Stimulated activated CD4-positive, alpha-beta T cell treated with anti-CD3 and anti-CD28 coated beads, TNF-alpha, amount 100 ng/mL, for 24 hours (primary cell): ENCODE results near the gene HYDIN.

Experiments used
- DNase-seq, 3 experiments: peaks; one replicate each; pipeline ENCODE4 v3.0.0-alpha.2; 2020; ENCODE audit warnings: low read depth in 3 of 3

The HYDIN gene

GRCh38 chr16:71230122-71230845 is at the start of gene HYDIN:
Gene HYDIN, minus strand, starts transcription at chr16:71230722. Its CDS starts 43,827 bp downstream, at chr16:71186895.
- peak in 1 of 3 experiments; percentile 9 for DNase-seq

- DNase-seq: no peak
Observed at GRCh38 chr16:71276589-71277334, 46.2 kb upstream of the HYDIN start.

GRCh38 chr16:71273384-71273783 is 42.9 kb upstream of the HYDIN start:
- DNase-seq: no peak

GRCh38 chr16:71264299-71264698 is 33.8 kb upstream of the HYDIN start:
- no peak for DNase-seq

GRCh38 chr16:71263582-71263981 is 33.1 kb upstream of the HYDIN start:
- DNase-seq: no peak

- no peak for DNase-seq
Observed at GRCh38 chr16:71262391-71262790, 31.9 kb upstream of the HYDIN start.

GRCh38 chr16:71260995-71261394 is 30.5 kb upstream of the HYDIN start:
- DNase-seq: no peak

- no peak for DNase-seq
Observed at GRCh38 chr16:71259086-71259485, 28.6 kb upstream of the HYDIN start.

GRCh38 chr16:71258372-71258771 is 27.9 kb upstream of the HYDIN start:
- DNase-seq: no peak

GRCh38 chr16:71257768-71258167 is 27.2 kb upstream of the HYDIN start:
- no peak for DNase-seq

- DNase-seq: no peak
Observed at GRCh38 chr16:71255721-71256120, 25.2 kb upstream of the HYDIN start.

GRCh38 chr16:71254832-71255525 is 24.5 kb upstream of the HYDIN start:
- no peak for DNase-seq

GRCh38 chr16:71250461-71251235 is 20.1 kb upstream of the HYDIN start:
- DNase-seq: no peak

- DNase-seq: no peak
Observed at GRCh38 chr16:71249399-71249798, 18.9 kb upstream of the HYDIN start.

GRCh38 chr16:71247478-71247877 is 17.0 kb upstream of the HYDIN start:
- DNase-seq: no peak

- DNase-seq: no peak
Observed at GRCh38 chr16:71246309-71246708, 15.8 kb upstream of the HYDIN start.

- DNase-seq: no peak
Observed at GRCh38 chr16:71244521-71244920, 14.0 kb upstream of the HYDIN start.

- DNase-seq: no peak
Observed at GRCh38 chr16:71242601-71243000, 12.1 kb upstream of the HYDIN start.

- no peak for DNase-seq
Observed at GRCh38 chr16:71242036-71242435, 11.5 kb upstream of the HYDIN start.

- DNase-seq: no peak
Observed at GRCh38 chr16:71229344-71229743, 1.2 kb downstream of the HYDIN start.

GRCh38 chr16:71226229-71227141 is 4.0 kb downstream of the HYDIN start:
- DNase-seq: no peak
